GM12878 (cell line): Measurements from ENCODE around the gene RXFP1. TPM values are rescaled to one million over a fixed set of nuclear protein-coding genes. Genes with fewer than 3 reads are reported as not detected.

Experiments used
- ATAC-seq: fragments of 200-7000 bp; cut with Tn5 transposase; 3 replicates; pipeline ENCODE4 v1.9.1; 2020; ENCODE audit warnings: mild to moderate bottlenecking, moderate library complexity
- BruUV-seq: library from RNA; stranded (reverse); fragments of 400-500 nt; replicated peaks from 2 replicates; lab custom pipeline; 2021; lab: Mats Ljungman, UMichigan
- CTCF ChIA-PET: fragments of 300-600 bp; sonication (Branson Sonifier 250); formaldehyde crosslinking; extraction: SDS; loops from one replicate; lab custom pipeline; 2021; ENCODE audit warnings: inconsistent platforms; lab: Yijun Ruan, JAX
- POLR2A ChIA-PET: fragments of 350-600 bp; formaldehyde crosslinking; extraction: SDS; loops from one replicate; lab custom pipeline; 2021; ENCODE audit warnings: inconsistent platforms; lab: Charles Lee
- RAD21 ChIA-PET: fragments of 300-600 bp; sonication (Branson Sonifier 250); formaldehyde crosslinking; loops from one replicate; lab custom pipeline; 2023; ENCODE audit warnings: antibody characterized with exemption; ENCODE audit not compliant: unreplicated experiment; lab: Charles Lee
- SMC1A ChIA-PET: fragments of 300-600 bp; sonication (Branson Sonifier 250); formaldehyde crosslinking; loops from one replicate; lab custom pipeline; 2023; ENCODE audit not compliant: unreplicated experiment, uncharacterized antibody; lab: Charles Lee
- DNase-seq: peaks from one replicate; pipeline ENCODE4 v3.0.0-alpha.2; 2011; ENCODE audit warnings: low read depth, low spot score
- FAIRE-seq: peaks from 3 replicates; lab custom pipeline; 2011; peaks lifted over from hg19 to GRCh38; lab: Jason Lieb, UNC
- H2AFZ ChIP-seq: 2 replicates; pipeline ENCODE4 v1.6.0; 2011; ENCODE audit warnings: low read depth, low read length, control low read depth; ENCODE audit not compliant: control insufficient read depth
- H3K27ac ChIP-seq: 2 replicates; pipeline ENCODE4 v1.5.1; 2011; ENCODE audit warnings: control low read depth; ENCODE audit not compliant: control insufficient read depth, insufficient read depth
- H3K27me3 ChIP-seq, 2 experiments: replicated peaks in 1 of 2; 2 replicates each; pipeline versions ENCODE4 v1.6.0 to v1.6.1; 2011; ENCODE audit warnings: low read length in 1 of 2; ENCODE audit not compliant: control insufficient read depth in 2 of 2, insufficient read depth in 2 of 2
- H3K36me3 ChIP-seq, 2 experiments: 2 replicates each; pipeline ENCODE4 v1.5.1; 2011; ENCODE audit warnings: low read length in 1 of 2; ENCODE audit not compliant: control insufficient read depth in 2 of 2, insufficient read depth in 2 of 2
- H3K4me1 ChIP-seq: 2 replicates; pipeline ENCODE4 v1.6.1; 2011; ENCODE audit warnings: mild to moderate bottlenecking, low read length, moderate library complexity, mixed read lengths; ENCODE audit not compliant: control insufficient read depth, insufficient read depth
- H3K4me2 ChIP-seq: 2 replicates; pipeline ENCODE4 v1.6.0; 2011; ENCODE audit warnings: control low read depth; ENCODE audit not compliant: control insufficient read depth, insufficient read depth
- H3K4me3 ChIP-seq: fragments of 200-600 bp; sonication (generic); 2 replicates; pipeline ENCODE4 v1.5.1; 2016
- H3K79me2 ChIP-seq: 2 replicates; pipeline ENCODE4 v1.6.0; 2011; ENCODE audit warnings: low read length; ENCODE audit not compliant: control insufficient read depth, insufficient read depth
- H3K9ac ChIP-seq: 2 replicates; pipeline ENCODE4 v1.8.0; 2011; ENCODE audit warnings: low read length, control low read depth, mixed read lengths; ENCODE audit not compliant: control insufficient read depth, insufficient read depth
- H3K9me3 ChIP-seq: replicated peaks from 3 replicates; pipeline ENCODE4 v1.5.1; 2011; ENCODE audit warnings: mild to moderate bottlenecking, low read length; ENCODE audit not compliant: control insufficient read depth, insufficient read depth
- H4K20me1 ChIP-seq: 2 replicates; pipeline ENCODE4 v1.6.0; 2011; ENCODE audit not compliant: control insufficient read depth, insufficient read depth
- CEBPB ChIP-seq, 2 experiments: fragments of 150-350 bp in 1 of 2; IDR thresholded peaks; 2 replicates each; pipeline ENCODE4 v1.6.1; 2012 to 2014; ENCODE audit warnings: low read depth in 2 of 2, low read length in 2 of 2, borderline replicate concordance in 1 of 2, inconsistent platforms in 1 of 2
- CTCF ChIP-seq, 3 experiments: IDR thresholded peaks in 2 of 3; conservative IDR thresholded peaks in 1 of 3; 2 replicates each; pipeline ENCODE4 v1.5.1; 2011; ENCODE audit warnings: low read depth in 3 of 3, low read length in 3 of 3, mild to moderate bottlenecking in 3 of 3, control low read depth in 2 of 3, moderate library complexity in 2 of 3, inconsistent platforms in 1 of 3, mixed read lengths in 1 of 3; ENCODE audit not compliant: control insufficient read depth in 2 of 3, insufficient read depth in 1 of 3; ENCODE audit errors: extremely low read depth in 1 of 3
- E2F8 ChIP-seq: fragments of 450-650 bp; IDR thresholded peaks from 2 replicates; pipeline ENCODE4 v1.6.1; 2018; ENCODE audit warnings: mild to moderate bottlenecking, low read depth, moderate library complexity; ENCODE audit not compliant: partially characterized antibody
- ELK1 ChIP-seq: IDR thresholded peaks from 2 replicates; pipeline ENCODE4 v1.6.1; 2012; ENCODE audit warnings: low read depth, low read length, improper control_type of control experiment
- EP300 ChIP-seq, 2 experiments: fragments of 150-350 bp in 1 of 2; IDR thresholded peaks; 2 replicates each; pipeline ENCODE4 v1.6.1; 2011 to 2012; ENCODE audit warnings: low read depth in 2 of 2, low read length in 2 of 2, borderline replicate concordance in 1 of 2, improper control_type of control experiment in 1 of 2, inconsistent platforms in 1 of 2; ENCODE audit not compliant: control insufficient read depth in 1 of 2
- KLF5 ChIP-seq: fragments of 450-650 bp; IDR thresholded peaks from 2 replicates; pipeline ENCODE4 v1.6.1; 2014; ENCODE audit warnings: mild to moderate bottlenecking; ENCODE audit not compliant: partially characterized antibody
- MTA2 ChIP-seq: fragments of 450-650 bp; IDR thresholded peaks from 2 replicates; pipeline ENCODE4 v1.6.1; 2016; ENCODE audit warnings: low read depth, mild to moderate bottlenecking, moderate library complexity
- MTA3 ChIP-seq: IDR thresholded peaks from 2 replicates; pipeline ENCODE4 v1.6.1; 2012; ENCODE audit warnings: low read length, inconsistent platforms, borderline replicate concordance
- NFYA ChIP-seq: IDR thresholded peaks from 2 replicates; pipeline ENCODE4 v1.6.1; 2011; ENCODE audit warnings: low read depth, mild to moderate bottlenecking, low read length, improper control_type of control experiment, borderline replicate concordance
- RCOR1 ChIP-seq: conservative IDR thresholded peaks from 2 replicates; pipeline ENCODE4 v1.6.1; 2012; ENCODE audit warnings: low read depth, low read length, improper control_type of control experiment
- SPI1 ChIP-seq: IDR thresholded peaks from 2 replicates; pipeline ENCODE4 v1.6.1; 2011; ENCODE audit warnings: low read depth, mild to moderate bottlenecking, low read length, moderate library complexity, borderline replicate concordance; ENCODE audit not compliant: insufficient read depth
- TCF7 ChIP-seq: IDR thresholded peaks from 2 replicates; pipeline ENCODE4 v1.6.1; 2014; ENCODE audit warnings: antibody characterized with exemption, borderline replicate concordance
- ZBTB40 ChIP-seq: fragments of 450-650 bp; IDR thresholded peaks from 2 replicates; pipeline ENCODE4 v1.6.1; 2016; ENCODE audit warnings: mild to moderate bottlenecking, moderate library complexity, borderline replicate concordance
- ZZZ3 ChIP-seq: IDR thresholded peaks from 2 replicates; pipeline ENCODE4 v1.6.1; 2011; ENCODE audit warnings: low read depth; ENCODE audit not compliant: control insufficient read depth, insufficient read length
- WGBS: methylation state at CpG from one replicate; pipeline ENCODE4 v1.1.6; 2016; ENCODE audit warnings: low lambda C conversion rate; ENCODE audit not compliant: insufficient replicate concordance, insufficient coverage; ENCODE audit errors: missing lambda C conversion rate; 5-methylcytosine and 5-hydroxymethylcytosine counted together
- in situ Hi-C: fragments of 300-500 bp; cut with MboI; formaldehyde crosslinking; loops from 9 replicates; pipeline ENCODE4 v1.14.3; 2018; ENCODE audit warnings: mixed read lengths
- intact Hi-C: fragments of 100-400 bp; cut with micrococcal nuclease; formaldehyde crosslinking; loops from one replicate; pipeline ENCODE4 v1.14.2; 2022; ENCODE audit not compliant: unreplicated experiment
- polyA plus RNA-seq, 11 experiments: library from polyadenylated mRNA; depleted of rRNA in 4 of 11; unstranded in 6 of 11; stranded (reverse) in 5 of 11; fragments of >200 nt; fragmentation: Nextera tagmentation in 4 of 11; fragmentation: Illumina TruSeq in 1 of 11; extraction: Ambion mirVana in 4 of 11; extraction: Trizol in 1 of 11; gene quantifications; 1 replicate in 1 of 11; 2 replicates in 10 of 11; pipeline versions ENCODE4 v1.2.1 to v1.2.3, GENCODE V29; 2011 to 2016; ENCODE audit warnings: inconsistent platforms in 2 of 11, missing spikeins in 2 of 11, low read depth in 1 of 11
- total RNA-seq, 4 experiments: library from RNA; depleted of rRNA in 3 of 4; stranded (reverse); fragments of >200 nt in 3 of 4; fragmentation: Illumina TruSeq in 1 of 4; extraction: Trizol in 1 of 4; gene quantifications; 2 replicates each; pipeline versions ENCODE4 v1.2.1 to v1.2.3, GENCODE V29; 2013 to 2021

Gene RXFP1
- total and polyA plus RNA-seq, 10 of the 15 experiments (the other 5 are each of a cell fraction or from before 2014, with no cell fraction given) = 0.12 TPM; not detected in 9

GRCh38 chr4:158676076-158676475, 154.4 kb downstream of the RXFP1 start:
- intact Hi-C loops = no loop called here
- DNase-seq (no peak), FAIRE-seq (no peak), ATAC-seq (no peak)
- no peaks in the 10 kb centered on the region for H3K27me3 ChIP-seq
- ChIA-PET POLR2A (no interaction called here), SMC1A (no interaction called here), CTCF (no interaction called here), RAD21 (no interaction called here)
- in situ Hi-C loops = no loop called here
- no TSS peak for BruUV-seq
- no peak overlapping the region for H2AFZ ChIP-seq
- H3K36me3 ChIP-seq = no peaks in the 10 kb centered on the region
- no peak overlapping the region for H3K4me2 ChIP-seq
- WGBS = 95% methylated on average over 5 of the region's 5 CpGs
- H3K27ac ChIP-seq = no peak overlapping the region
- peaks cover 9% of the 10 kb centered on the region for H3K79me2 ChIP-seq
- no peaks in the 10 kb centered on the region for H3K9me3 ChIP-seq
- no peak overlapping the region for H3K9ac ChIP-seq
- no peak overlapping the region for H3K4me3 ChIP-seq
- no peaks in the 10 kb centered on the region for H4K20me1 ChIP-seq
- no peaks in the 10 kb centered on the region for H3K4me1 ChIP-seq
- TF ChIP-seq SPI1 = no peak
- no peak for TF ChIP-seq E2F8
- TF ChIP-seq MTA3 = no peak
- TF ChIP-seq ZZZ3 = no peak
- TF ChIP-seq CEBPB (IDR thresholded peaks at IDR 0.05; ENCODE audit: borderline replicate concordance in 1 of 2, low read depth in 2 of 2, low read length in 2 of 2) = no peak
- no peak for TF ChIP-seq ZBTB40
- no peak for TF ChIP-seq ELK1
- TF ChIP-seq TCF7 = no peak
- no peak for TF ChIP-seq RCOR1
- no peak for TF ChIP-seq MTA2
- TF ChIP-seq NFYA = no peak
- TF ChIP-seq EP300 (IDR thresholded peaks at IDR 0.05; ENCODE audit: borderline replicate concordance in 1 of 2, control insufficient read depth in 1 of 2, low read depth in 2 of 2, low read length in 2 of 2) = no peak
- TF ChIP-seq KLF5 = no peak
- TF ChIP-seq CTCF (IDR thresholded peaks at IDR 0.05 in 2 of 3, conservative IDR thresholded peaks at IDR 0.05 in 1 of 3; ENCODE audit: control insufficient read depth in 2 of 3, extremely low read depth in 1 of 3, insufficient read depth in 1 of 3, low read depth in 3 of 3, low read length in 3 of 3) = no peak
